HEK293 (cell line): Measurements from ENCODE around the gene MEAK7.

Experiments used
- CTCF ChIA-PET: fragments of 350-600 bp; formaldehyde crosslinking; extraction: SDS; loops from one replicate; lab custom pipeline; 2021; ENCODE audit warnings: antibody characterized with exemption; lab: Yijun Ruan, JAX
- POLR2A ChIA-PET: fragments of 300-600 bp; formaldehyde crosslinking; extraction: SDS; loops from one replicate; lab custom pipeline; 2020; ENCODE audit warnings: antibody characterized with exemption, inconsistent platforms; lab: Yijun Ruan, JAX
- H3K27ac ChIP-seq: fragments of 200-500 bp; sonication (Bioruptor generic); 2 replicates; pipeline ENCODE4 v1.5.1; 2014; ENCODE audit warnings: low read depth, low read length, control low read depth, inconsistent platforms; ENCODE audit errors: extremely low read depth
- H3K36me3 ChIP-seq, 2 experiments: fragments of 200-500 bp in 1 of 2; sonication (Bioruptor generic) in 1 of 2; 1 replicate in 1 of 2; 2 replicates in 1 of 2; pipeline ENCODE4 v1.5.1; 2014 to 2017; ENCODE audit warnings: inconsistent platforms in 2 of 2, low read length in 2 of 2; ENCODE audit not compliant: control insufficient read depth in 2 of 2, insufficient read depth in 1 of 2
- H3K4me1 ChIP-seq: fragments of 200-500 bp; sonication (Bioruptor generic); 2 replicates; pipeline ENCODE4 v1.5.1; 2014; ENCODE audit warnings: mild to moderate bottlenecking, low read length, inconsistent platforms; ENCODE audit not compliant: control insufficient read depth, insufficient read depth
- H3K4me3 ChIP-seq: 2 replicates; pipeline ENCODE4 v1.5.1; 2011; ENCODE audit warnings: low read depth, mild to moderate bottlenecking, control low read depth, low read length, moderate library complexity
- H3K9me3 ChIP-seq: fragments of 200-500 bp; sonication (Bioruptor generic); 2 replicates; pipeline ENCODE4 v1.5.1; 2014; ENCODE audit warnings: low read depth, low read length, inconsistent platforms; ENCODE audit not compliant: control insufficient read depth, insufficient read depth
- SALL2 ChIP-seq: fragments of 450-650 bp; formaldehyde crosslinking; IDR thresholded peaks from 2 replicates; pipeline ENCODE4 v1.5.0; 2017; ENCODE audit warnings: missing biosample characterization, mild to moderate bottlenecking, missing genetic modification characterization, borderline replicate concordance
- ZFHX2 ChIP-seq: fragments of 450-650 bp; formaldehyde crosslinking; conservative IDR thresholded peaks from 2 replicates; pipeline ENCODE4 v1.5.1; 2016; ENCODE audit warnings: missing biosample characterization, missing genetic modification characterization
- ZNF138 ChIP-seq: fragments of 450-650 bp; formaldehyde crosslinking; IDR thresholded peaks from 2 replicates; pipeline ENCODE4 v1.5.1; 2016; ENCODE audit warnings: missing biosample characterization, missing genetic modification characterization, borderline replicate concordance
- ZNF16 ChIP-seq: fragments of 450-650 bp; formaldehyde crosslinking; IDR thresholded peaks from 2 replicates; pipeline ENCODE4 v1.5.1; 2016; ENCODE audit warnings: low read depth, missing biosample characterization, missing genetic modification characterization
- ZNF76 ChIP-seq: fragments of 450-650 bp; formaldehyde crosslinking; IDR thresholded peaks from 2 replicates; pipeline ENCODE4; 2016; ENCODE audit warnings: low read depth, missing biosample characterization, missing genetic modification characterization, borderline replicate concordance
- ZSCAN16 ChIP-seq: fragments of 450-650 bp; formaldehyde crosslinking; IDR thresholded peaks from 2 replicates; pipeline ENCODE4 v1.5.1; 2016; ENCODE audit warnings: missing biosample characterization, missing genetic modification characterization
- TF ChIP-seq, protein P1 (sequence below): fragments of 450-650 bp; formaldehyde crosslinking; IDR thresholded peaks from 2 replicates; pipeline ENCODE4 v1.5.1; 2017; ENCODE audit warnings: missing biosample characterization, missing genetic modification characterization
- TF ChIP-seq, protein P2 (sequence below): fragments of 450-650 bp; formaldehyde crosslinking; IDR thresholded peaks from 2 replicates; pipeline ENCODE4 v1.5.1; 2016; ENCODE audit warnings: missing biosample characterization, missing genetic modification characterization
- TF ChIP-seq, protein P3 (sequence below): fragments of 450-650 bp; formaldehyde crosslinking; conservative IDR thresholded peaks from 2 replicates; pipeline ENCODE4 v1.5.1; 2016; ENCODE audit warnings: low read depth, missing biosample characterization, missing genetic modification characterization
- TF ChIP-seq, protein P4 (sequence below): fragments of 450-650 bp; formaldehyde crosslinking; IDR thresholded peaks from 2 replicates; pipeline ENCODE4 v1.5.1; 2016; ENCODE audit warnings: missing biosample characterization, missing genetic modification characterization

The MEAK7 gene

DNA sequence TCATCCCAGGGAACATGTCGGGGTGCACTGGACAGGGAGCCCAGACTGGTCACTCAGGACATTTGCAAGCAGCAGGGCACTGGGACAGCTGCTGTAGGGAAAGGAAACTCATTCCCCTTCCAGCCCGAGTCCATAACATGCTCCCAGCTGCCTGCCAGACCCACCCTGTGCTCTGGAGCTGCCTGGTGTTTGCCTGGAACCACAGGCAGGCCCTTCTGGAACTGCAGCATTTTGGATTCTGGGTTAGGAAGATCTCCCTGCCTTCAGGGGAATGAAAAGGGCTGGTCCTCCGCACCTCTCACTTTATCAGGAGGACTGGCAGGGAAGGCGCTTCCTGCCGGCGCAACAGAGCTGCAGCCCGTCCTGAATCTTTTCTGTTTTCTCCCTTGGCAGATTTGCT, 41.2 kb downstream of the MEAK7 start:
- no peak overlapping the region for H3K27ac ChIP-seq
- TF ChIP-seq ZNF138 (tag by site-specific recombination) (no peak), ZNF76 (tag by site-specific recombination) (no peak), ZFHX2 (tag by site-specific recombination) (no peak), ZNF16 (tag by site-specific recombination) (no peak), SALL2 (tag by site-specific recombination) (no peak)
- TF ChIP-seq, protein P1, sequence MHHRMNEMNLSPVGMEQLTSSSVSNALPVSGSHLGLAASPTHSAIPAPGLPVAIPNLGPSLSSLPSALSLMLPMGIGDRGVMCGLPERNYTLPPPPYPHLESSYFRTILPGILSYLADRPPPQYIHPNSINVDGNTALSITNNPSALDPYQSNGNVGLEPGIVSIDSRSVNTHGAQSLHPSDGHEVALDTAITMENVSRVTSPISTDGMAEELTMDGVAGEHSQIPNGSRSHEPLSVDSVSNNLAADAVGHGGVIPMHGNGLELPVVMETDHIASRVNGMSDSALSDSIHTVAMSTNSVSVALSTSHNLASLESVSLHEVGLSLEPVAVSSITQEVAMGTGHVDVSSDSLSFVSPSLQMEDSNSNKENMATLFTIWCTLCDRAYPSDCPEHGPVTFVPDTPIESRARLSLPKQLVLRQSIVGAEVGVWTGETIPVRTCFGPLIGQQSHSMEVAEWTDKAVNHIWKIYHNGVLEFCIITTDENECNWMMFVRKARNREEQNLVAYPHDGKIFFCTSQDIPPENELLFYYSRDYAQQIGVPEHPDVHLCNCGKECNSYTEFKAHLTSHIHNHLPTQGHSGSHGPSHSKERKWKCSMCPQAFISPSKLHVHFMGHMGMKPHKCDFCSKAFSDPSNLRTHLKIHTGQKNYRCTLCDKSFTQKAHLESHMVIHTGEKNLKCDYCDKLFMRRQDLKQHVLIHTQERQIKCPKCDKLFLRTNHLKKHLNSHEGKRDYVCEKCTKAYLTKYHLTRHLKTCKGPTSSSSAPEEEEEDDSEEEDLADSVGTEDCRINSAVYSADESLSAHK (tag by site-specific recombination) = no peak
- TF ChIP-seq, protein P2, sequence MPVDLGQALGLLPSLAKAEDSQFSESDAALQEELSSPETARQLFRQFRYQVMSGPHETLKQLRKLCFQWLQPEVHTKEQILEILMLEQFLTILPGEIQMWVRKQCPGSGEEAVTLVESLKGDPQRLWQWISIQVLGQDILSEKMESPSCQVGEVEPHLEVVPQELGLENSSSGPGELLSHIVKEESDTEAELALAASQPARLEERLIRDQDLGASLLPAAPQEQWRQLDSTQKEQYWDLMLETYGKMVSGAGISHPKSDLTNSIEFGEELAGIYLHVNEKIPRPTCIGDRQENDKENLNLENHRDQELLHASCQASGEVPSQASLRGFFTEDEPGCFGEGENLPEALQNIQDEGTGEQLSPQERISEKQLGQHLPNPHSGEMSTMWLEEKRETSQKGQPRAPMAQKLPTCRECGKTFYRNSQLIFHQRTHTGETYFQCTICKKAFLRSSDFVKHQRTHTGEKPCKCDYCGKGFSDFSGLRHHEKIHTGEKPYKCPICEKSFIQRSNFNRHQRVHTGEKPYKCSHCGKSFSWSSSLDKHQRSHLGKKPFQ (tag by site-specific recombination) = no peak
- no peak overlapping the region for H3K4me3 ChIP-seq
- no peaks in the 10 kb centered on the region for H3K4me1 ChIP-seq
- H3K9me3 ChIP-seq = no peaks in the 10 kb centered on the region
- ChIA-PET CTCF (no interaction called here), POLR2A (no interaction called here)
- H3K36me3 ChIP-seq = peaks cover 0 to 16% of the 10 kb centered on the region in 2 experiments; a peak in 1 of 3 replicates

DNA sequence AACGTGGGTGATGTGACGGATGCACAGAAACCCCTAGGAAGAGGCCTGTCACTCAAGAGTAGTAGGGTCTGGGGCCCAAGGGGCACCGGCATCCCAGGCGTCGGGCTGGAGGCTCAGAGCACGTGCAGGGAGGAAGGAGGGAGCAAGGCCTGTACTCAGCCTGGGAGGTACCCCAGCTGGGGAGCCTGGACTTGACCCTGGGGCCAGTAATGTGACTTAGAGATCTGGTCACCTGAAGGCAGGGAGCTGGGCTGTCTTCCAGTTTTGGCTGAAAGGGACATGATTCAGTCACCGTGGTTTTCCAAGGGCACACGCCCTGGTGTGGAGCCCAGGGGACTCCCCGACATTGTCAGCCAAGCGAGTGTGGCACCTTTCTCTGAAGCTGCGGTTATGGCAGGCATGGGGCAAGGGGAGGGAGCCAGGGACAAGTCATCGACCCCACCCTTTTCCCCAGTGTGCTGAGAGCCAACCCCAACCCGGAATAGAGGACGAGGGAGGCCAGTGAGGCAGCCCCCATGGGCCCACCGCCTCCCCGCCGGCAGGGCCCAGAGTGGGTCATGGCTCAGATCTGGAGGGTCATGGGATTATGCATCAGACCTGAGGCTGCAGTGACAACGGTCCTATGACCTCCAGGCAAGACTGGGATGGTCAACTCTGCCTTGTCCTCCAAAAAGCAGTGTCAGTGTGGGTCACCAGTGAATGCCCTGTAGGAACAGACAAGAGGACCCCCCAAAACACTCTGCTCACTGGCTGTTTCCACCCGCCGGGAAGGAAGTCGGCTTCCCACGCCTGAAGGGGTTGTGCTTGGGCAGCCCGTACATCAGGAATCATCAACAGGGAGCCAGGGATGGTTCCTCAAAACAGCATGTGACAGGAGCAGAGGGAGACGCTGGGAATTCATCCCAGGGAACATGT, 41.9 kb downstream of the MEAK7 start:
- POLR2A ChIA-PET = no interaction called here
- H3K4me1 ChIP-seq = no peaks in the 10 kb centered on the region
- TF ChIP-seq, protein P3, sequence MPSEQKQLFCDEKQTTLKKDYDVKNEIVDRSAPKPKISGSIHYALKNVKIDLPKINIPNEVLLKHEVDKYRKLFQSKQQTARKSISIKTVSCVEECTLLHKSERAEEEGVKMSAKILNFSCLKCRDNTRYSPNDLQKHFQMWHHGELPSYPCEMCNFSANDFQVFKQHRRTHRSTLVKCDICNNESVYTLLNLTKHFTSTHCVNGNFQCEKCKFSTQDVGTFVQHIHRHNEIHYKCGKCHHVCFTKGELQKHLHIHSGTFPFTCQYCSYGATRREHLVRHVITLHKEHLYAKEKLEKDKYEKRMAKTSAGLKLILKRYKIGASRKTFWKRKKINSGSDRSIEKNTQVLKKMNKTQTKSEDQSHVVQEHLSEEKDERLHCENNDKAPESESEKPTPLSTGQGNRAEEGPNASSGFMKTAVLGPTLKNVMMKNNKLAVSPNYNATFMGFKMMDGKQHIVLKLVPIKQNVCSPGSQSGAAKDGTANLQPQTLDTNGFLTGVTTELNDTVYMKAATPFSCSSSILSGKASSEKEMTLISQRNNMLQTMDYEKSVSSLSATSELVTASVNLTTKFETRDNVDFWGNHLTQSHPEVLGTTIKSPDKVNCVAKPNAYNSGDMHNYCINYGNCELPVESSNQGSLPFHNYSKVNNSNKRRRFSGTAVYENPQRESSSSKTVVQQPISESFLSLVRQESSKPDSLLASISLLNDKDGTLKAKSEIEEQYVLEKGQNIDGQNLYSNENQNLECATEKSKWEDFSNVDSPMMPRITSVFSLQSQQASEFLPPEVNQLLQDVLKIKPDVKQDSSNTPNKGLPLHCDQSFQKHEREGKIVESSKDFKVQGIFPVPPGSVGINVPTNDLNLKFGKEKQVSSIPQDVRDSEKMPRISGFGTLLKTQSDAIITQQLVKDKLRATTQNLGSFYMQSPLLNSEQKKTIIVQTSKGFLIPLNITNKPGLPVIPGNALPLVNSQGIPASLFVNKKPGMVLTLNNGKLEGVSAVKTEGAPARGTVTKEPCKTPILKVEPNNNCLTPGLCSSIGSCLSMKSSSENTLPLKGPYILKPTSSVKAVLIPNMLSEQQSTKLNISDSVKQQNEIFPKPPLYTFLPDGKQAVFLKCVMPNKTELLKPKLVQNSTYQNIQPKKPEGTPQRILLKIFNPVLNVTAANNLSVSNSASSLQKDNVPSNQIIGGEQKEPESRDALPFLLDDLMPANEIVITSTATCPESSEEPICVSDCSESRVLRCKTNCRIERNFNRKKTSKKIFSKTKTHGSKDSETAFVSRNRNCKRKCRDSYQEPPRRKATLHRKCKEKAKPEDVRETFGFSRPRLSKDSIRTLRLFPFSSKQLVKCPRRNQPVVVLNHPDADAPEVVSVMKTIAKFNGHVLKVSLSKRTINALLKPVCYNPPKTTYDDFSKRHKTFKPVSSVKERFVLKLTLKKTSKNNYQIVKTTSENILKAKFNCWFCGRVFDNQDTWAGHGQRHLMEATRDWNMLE (tag by site-specific recombination) = no peak
- TF ChIP-seq, protein P4, sequence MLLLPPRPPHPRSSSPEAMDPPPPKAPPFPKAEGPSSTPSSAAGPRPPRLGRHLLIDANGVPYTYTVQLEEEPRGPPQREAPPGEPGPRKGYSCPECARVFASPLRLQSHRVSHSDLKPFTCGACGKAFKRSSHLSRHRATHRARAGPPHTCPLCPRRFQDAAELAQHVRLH (tag by site-specific recombination) = no peak
- TF ChIP-seq ZSCAN16 (tag by site-specific recombination) = no peak
- TF ChIP-seq, all 188 proteins: peak for 0
- Histone ChIP-seq H3K4me3 (no peak overlapping the region), H3K36me3 (peaks cover 0 to 12% of the 10 kb centered on the region in 2 experiments; a peak in 1 of 3 replicates), H3K9me3 (no peaks in the 10 kb centered on the region), H3K27ac (no peak overlapping the region)
- CTCF ChIA-PET = no interaction called here
